GM12892 (cell line): ENCODE measurements around the gene DTNB.

Source experiments
- POLR2A ChIP-seq: IDR thresholded peaks from 2 replicates; pipeline ENCODE4 v1.6.1; 2011; ENCODE audit warnings: low read depth, low read length, control low read depth
- POLR2AphosphoS5 ChIP-seq: IDR thresholded peaks from 2 replicates; pipeline ENCODE4 v1.6.1; 2011; ENCODE audit warnings: low read depth, low read length, control low read depth
- TAF1 ChIP-seq: IDR thresholded peaks from 2 replicates; pipeline ENCODE4 v1.6.1; 2011; ENCODE audit warnings: low read depth, mild to moderate bottlenecking, control low read depth, low read length, borderline replicate concordance

- TF ChIP-seq POLR2A (no peak), POLR2AphosphoS5 (no peak), TAF1 (no peak)
These were observed 150.3 kb downstream of the DTNB start for GRCh38 chr2:25523060-25523459.
